Glutamatergic neuron (in vitro differentiated cells): ENCODE measurements around the gene UMODL1. TPM values are rescaled to one million over a fixed set of nuclear protein-coding genes. Genes with fewer than 3 reads are reported as not detected.

ENCODE experiments used
- DNase-seq: peaks from one replicate; pipeline ENCODE4 v3.0.0; 2022
- H3K27ac Mint-ChIP-seq: one replicate; pipeline ENCODE4 v1.8.0; 2020; ENCODE audit warnings: mild to moderate bottlenecking, mixed read lengths, inconsistent platforms; ENCODE audit not compliant: unreplicated experiment
- H3K27me3 Mint-ChIP-seq: one replicate; pipeline ENCODE4 v1.8.0; 2020; ENCODE audit warnings: mild to moderate bottlenecking, moderate library complexity, mixed read lengths, inconsistent platforms; ENCODE audit not compliant: unreplicated experiment
- H3K36me3 Mint-ChIP-seq: one replicate; pipeline ENCODE4 v1.8.0; 2020; ENCODE audit warnings: mild to moderate bottlenecking, mixed read lengths, inconsistent platforms; ENCODE audit not compliant: unreplicated experiment
- H3K4me1 Mint-ChIP-seq: one replicate; pipeline ENCODE4 v1.8.0; 2020; ENCODE audit warnings: mild to moderate bottlenecking, low read depth, mixed read lengths, inconsistent platforms; ENCODE audit not compliant: unreplicated experiment
- H3K4me3 Mint-ChIP-seq: one replicate; pipeline ENCODE4 v1.8.0; 2020; ENCODE audit warnings: mild to moderate bottlenecking, mixed read lengths, inconsistent platforms; ENCODE audit not compliant: unreplicated experiment
- H3K9me3 Mint-ChIP-seq: one replicate; pipeline ENCODE4 v1.8.0; 2020; ENCODE audit warnings: mild to moderate bottlenecking, moderate library complexity, mixed read lengths, inconsistent platforms; ENCODE audit not compliant: unreplicated experiment
- total RNA-seq: library from RNA; stranded (reverse); fragmentation: NEBNext Ultra II Directional; extraction: Animal tissue kit (Norgen Biotek cat#: 25700); gene quantifications from one replicate; pipeline ENCODE4 v1.2.1, GENCODE V29; 2021; ENCODE audit not compliant: unreplicated experiment
- TF ChIP-seq, protein P1 (sequence below): fragments of 200-600 bp; sonication (generic); IDR thresholded peaks from one replicate; pipeline ENCODE4 v1.5.0; 2021; ENCODE audit not compliant: partially characterized antibody, unreplicated experiment

Gene UMODL1
- total RNA-seq, 1 donor from 2014 or later: not detected

DNA sequence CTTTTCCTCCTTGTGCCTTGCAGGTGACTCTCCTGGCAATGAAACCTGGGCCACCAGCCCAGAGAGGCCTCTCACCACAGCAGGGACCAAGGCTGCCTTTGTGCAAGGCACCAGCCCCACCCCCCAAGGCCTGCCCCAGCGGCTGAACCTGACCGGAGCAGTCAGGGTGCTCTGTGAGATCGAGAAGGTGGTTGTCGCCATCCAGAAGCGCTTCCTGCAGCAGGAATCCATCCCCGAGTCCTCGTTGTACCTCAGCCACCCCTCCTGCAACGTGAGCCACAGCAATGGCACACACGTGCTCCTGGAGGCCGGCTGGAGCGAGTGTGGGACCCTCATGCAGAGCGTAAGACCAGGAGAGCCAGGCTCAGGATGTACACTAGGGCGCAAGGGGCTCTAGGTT, 51.7 kb downstream of the UMODL1 start:
- no peaks in the 10 kb centered on the region for H3K36me3 Mint-ChIP-seq
- peaks cover 20% of the 10 kb centered on the region for H3K4me1 Mint-ChIP-seq
- TF ChIP-seq, protein P1, sequence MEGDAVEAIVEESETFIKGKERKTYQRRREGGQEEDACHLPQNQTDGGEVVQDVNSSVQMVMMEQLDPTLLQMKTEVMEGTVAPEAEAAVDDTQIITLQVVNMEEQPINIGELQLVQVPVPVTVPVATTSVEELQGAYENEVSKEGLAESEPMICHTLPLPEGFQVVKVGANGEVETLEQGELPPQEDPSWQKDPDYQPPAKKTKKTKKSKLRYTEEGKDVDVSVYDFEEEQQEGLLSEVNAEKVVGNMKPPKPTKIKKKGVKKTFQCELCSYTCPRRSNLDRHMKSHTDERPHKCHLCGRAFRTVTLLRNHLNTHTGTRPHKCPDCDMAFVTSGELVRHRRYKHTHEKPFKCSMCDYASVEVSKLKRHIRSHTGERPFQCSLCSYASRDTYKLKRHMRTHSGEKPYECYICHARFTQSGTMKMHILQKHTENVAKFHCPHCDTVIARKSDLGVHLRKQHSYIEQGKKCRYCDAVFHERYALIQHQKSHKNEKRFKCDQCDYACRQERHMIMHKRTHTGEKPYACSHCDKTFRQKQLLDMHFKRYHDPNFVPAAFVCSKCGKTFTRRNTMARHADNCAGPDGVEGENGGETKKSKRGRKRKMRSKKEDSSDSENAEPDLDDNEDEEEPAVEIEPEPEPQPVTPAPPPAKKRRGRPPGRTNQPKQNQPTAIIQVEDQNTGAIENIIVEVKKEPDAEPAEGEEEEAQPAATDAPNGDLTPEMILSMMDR: no peak
- peaks cover 2% of the 10 kb centered on the region for H3K27me3 Mint-ChIP-seq
- no peak for DNase-seq
- H3K4me3 Mint-ChIP-seq: no peak overlapping the region
- peaks cover 3% of the 10 kb centered on the region for H3K9me3 Mint-ChIP-seq
- no peak overlapping the region for H3K27ac Mint-ChIP-seq

GRCh38 chr21:42123219-42123908, 52.2 kb downstream of the UMODL1 start:
- Mint-ChIP-seq H3K4me1 (peaks cover 20% of the 10 kb centered on the region), H3K27ac (no peak overlapping the region), H3K27me3 (peaks cover 2% of the 10 kb centered on the region), H3K4me3 (no peak overlapping the region), H3K9me3 (peaks cover 3% of the 10 kb centered on the region), H3K36me3 (no peaks in the 10 kb centered on the region)
- DNase-seq: no peak
- TF ChIP-seq, protein P1: no peak

DNA sequence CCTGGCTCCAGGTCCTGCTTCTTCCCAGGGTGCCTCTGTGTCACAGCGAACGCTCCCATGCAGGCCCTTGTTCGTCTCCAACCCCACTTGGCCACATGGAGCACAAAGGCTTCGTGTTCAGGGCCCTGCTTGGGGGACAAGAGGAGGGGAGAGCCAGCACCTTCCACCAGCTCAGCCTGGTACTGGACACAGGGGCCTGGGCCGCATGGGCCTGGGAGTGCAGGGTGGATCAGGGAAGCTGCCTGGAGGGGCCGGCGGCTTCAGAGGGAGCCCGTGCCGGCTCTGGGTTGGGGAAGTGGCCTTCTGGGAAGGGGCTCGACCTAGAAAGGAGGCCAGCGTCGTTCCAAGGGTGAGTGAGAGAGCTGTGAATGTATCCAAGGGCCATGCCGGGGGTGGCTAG, 53.0 kb downstream of the UMODL1 start:
- DNase-seq: no peak
- TF ChIP-seq, protein P1: no peak
- Mint-ChIP-seq H3K4me1 (peaks cover 20% of the 10 kb centered on the region), H3K27me3 (peaks cover 2% of the 10 kb centered on the region), H3K4me3 (no peak overlapping the region), H3K9me3 (peaks cover 3% of the 10 kb centered on the region), H3K36me3 (no peaks in the 10 kb centered on the region), H3K27ac (no peak overlapping the region)

DNA sequence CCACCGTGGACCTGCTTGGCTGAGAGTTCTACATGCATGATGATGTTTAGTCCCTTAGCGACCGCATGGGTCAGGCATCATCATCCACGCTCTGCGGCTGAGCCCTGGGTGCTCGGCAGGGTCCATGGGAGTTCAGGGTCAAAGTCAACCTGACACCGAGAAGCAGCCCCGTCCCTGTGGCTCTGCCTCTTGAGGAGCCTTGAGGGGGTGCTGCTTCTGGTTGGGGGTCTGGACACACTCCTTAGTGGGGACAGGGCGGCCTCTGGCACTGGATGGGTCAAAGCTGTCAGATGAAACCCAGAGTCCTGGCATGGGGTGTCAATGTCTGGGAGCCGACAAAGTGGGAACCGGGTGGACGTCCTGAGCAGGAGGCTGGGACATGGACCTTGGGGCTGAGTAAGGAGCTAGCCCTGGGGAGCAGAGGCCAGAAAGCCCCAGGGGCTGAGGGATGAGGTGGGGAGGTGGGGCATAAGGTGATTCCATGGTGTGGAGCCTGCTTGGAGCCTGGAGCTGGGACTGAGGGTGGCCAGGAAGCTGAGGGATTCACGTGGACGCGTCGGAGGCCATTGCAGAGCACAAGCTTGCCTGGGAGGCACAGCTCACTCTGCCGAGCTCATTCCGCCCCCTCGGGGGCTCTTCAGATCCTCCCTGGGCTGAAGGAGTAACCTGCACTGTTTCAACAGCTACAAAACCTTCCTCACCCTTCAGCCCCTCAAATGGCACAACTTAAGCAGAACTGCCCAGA, 53.9 kb downstream of the UMODL1 start:
- peaks cover 12% of the 10 kb centered on the region for H3K4me1 Mint-ChIP-seq
- H3K27ac Mint-ChIP-seq: no peak overlapping the region
- no peak for DNase-seq
- TF ChIP-seq, protein P1: no peak
- H3K27me3 Mint-ChIP-seq: peaks cover 2% of the 10 kb centered on the region
- H3K36me3 Mint-ChIP-seq: no peaks in the 10 kb centered on the region
- H3K4me3 Mint-ChIP-seq: no peak overlapping the region
- H3K9me3 Mint-ChIP-seq: peaks cover 3% of the 10 kb centered on the region
